ENCODE data around the gene CELA3A.
"Not testable (repeated sequence)": the region's sequence is repeated elsewhere in the genome, so short reads cannot be mapped to it uniquely, and the experiment has no call there.

The CELA3A gene, protein sequence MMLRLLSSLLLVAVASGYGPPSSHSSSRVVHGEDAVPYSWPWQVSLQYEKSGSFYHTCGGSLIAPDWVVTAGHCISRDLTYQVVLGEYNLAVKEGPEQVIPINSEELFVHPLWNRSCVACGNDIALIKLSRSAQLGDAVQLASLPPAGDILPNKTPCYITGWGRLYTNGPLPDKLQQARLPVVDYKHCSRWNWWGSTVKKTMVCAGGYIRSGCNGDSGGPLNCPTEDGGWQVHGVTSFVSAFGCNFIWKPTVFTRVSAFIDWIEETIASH

DNA sequence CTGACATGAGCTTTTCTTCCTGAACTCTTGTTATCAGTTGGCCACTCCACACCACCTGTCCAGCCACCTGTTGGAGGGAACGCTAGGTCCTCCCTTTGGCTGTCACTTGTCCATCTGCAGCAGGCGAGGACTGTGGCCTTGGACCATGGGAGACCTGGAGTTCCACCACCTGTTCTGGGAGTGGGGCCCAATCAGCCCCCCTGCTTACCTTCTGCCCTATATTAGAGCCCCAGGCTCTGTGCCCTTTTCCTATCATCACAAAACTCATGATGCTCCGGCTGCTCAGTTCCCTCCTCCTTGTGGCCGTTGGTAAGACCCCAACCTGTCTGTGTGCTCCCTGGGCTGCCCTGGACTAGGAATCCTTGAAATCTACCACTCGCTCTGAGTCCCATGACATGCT, at the start of gene CELA3A:
CELA3A (plus strand) TSS at position 249 of the 400 bp plus-strand sequence; CDS start at position 267, 18 bp downstream.
- DNase-seq (ENCODE audit: low read depth), result no peak

DNA sequence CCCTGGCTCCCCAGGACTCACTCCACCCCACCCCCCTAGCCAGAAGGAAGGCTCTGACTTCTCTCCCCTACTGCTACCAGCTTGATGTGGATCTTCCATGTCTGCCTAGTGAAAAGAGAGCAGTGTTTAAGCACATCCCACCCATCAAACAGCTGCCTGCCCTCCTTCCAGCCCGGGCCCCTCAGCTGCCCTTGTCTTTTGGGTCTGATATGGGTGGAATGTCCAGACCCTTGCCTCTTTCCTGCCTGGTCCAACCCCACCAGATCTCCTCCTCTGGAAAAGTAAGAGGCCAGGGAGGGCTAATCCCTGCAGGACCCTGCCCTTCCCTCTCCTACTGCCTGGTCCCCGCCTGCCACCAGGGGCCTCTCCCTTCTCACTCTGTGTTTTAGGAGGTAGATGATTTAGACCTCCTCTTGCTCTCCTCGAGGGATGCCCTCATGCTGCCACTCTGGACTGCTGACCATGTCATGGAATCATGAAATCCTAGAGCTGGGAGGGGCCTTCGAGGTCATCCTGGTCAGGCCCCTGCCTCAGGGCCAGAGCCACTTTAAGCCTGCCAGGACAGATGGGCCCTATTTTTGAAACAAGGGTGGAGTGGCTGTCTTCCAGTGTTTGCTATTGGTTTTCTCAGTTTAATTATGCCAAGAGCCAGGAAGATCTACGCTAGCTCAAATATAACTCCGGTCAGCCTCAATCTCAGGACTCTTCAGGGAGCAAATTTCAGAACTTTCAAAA, 48.5 kb upstream of the CELA3A start:
- no peak for DNase-seq (ENCODE audit: low read depth)

DNA sequence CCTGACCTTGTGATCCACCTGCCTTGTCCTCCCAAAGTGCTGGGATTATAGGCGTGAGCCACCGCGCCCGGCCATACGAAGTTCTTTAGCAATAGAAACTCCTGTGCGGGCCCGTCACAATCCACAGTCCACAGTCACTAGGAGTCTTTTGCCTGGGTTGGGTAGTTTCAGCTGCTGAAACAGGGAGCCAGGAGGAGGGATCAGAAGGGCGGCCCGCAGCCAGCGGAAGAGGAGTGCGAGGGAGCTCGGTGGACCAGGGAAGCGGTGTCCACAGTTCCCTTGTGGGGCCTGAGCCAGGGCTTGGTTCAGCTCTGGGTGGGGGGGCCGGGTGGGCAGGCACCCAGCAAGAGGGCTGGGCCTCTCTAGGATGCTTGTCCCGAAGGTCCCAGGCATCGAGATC, 46.4 kb upstream of the CELA3A start:
- no peak for DNase-seq (ENCODE audit: low read depth)

DNA sequence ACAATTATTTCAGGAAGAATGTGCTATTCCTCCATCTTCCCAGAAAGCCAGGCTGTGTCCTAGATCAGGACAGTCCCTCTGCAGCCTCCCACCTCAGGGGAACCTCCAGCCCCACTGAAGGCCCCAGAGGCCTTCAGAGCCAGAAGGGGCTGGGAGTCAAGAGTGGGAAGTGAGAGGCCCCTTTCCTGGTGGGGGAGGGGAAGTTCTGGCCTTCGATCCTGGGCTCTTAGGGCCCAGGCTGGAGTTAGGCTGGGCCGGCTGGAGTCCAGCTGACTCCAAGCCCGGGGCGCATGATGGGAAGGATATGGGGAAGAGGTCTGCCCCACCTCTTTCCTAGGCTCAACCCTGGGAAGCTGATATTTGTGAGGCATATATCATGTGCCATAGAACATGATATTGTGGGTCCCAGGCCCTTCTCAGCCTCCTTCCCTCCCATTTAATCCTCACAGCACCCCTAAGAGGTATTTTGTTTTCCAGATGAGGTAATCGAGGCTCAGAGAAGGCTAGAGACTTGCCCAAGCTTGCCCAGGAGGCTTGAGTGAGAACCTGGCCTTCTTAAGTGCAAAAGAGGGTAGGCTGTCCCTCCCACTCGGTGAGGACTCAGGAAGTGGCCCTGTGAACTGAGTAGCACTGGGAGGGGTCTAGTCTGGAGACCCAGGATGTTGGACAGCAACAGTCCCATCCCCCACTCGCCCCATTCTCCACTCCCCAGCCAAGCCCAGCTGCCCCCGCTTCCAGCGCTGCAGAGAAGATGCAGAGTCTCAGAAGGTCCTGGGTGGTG, 45.8 kb upstream of the CELA3A start:
- DNase-seq (ENCODE audit: low read depth), result no peak

GRCh38 chr1:21956720-21957552, 44.5 kb upstream of the CELA3A start:
- peak; percentile 68 for DNase-seq (ENCODE audit: low read depth)

DNA sequence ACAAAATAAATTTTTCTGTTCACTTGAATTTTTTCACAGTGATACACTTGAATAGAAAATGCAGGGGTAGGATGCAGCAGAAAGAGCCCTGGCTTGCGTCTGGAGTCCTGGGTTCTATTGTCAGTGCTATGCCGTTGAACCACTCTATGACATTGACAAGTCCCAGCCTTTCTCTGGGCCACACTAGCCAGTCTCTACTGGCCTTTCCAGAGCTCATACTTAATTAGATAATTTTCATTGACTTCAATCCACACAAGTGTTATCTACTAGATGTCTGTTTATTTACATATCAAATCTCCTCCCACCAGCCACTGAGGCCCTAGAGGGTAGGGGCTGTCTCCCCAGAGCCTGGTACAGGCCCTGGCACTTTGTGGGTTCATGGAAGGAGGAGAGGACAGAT, 40.1 kb upstream of the CELA3A start:
- DNase-seq (ENCODE audit: low read depth), result no peak

- no peak for DNase-seq (ENCODE audit: low read depth)
Observed at GRCh38 chr1:21961799-21962198, 39.7 kb upstream of the CELA3A start.

DNA sequence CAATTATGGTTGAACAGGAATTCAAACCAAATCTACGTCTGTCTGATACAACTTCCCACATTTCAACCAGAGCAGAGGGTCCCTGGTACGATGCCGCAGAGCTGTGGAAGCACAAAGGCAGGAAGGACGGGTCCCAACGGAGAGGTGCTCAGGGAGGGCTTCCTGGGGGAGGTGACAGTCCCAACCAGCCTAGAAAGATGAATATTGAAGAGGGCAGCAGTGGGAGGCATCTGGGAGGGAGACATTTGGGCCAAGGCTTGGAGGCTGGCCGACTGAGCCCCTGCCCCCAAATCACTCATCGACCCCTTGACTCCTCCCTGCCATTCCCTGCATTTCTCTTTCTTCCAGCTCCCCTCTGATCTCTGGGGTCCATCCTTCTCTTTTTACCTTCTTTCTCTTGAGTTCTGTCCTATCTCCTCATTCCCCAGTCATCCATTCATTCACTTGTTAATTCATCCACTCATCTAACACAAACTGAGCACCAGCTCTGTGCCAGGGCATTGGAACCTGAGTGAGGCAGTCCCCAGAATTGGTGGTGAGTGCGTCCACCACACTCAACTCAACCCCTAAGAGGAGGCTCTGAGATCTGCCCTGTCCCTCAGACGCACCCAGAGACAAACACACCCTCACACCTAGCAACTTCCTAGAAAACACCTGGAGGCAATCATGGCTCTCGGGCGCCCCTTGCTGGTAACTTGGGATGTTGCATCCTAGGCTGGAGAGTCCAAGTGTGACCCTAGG, 37.8 kb upstream of the CELA3A start:
- peak; percentile 45 for DNase-seq (ENCODE audit: low read depth)

DNA sequence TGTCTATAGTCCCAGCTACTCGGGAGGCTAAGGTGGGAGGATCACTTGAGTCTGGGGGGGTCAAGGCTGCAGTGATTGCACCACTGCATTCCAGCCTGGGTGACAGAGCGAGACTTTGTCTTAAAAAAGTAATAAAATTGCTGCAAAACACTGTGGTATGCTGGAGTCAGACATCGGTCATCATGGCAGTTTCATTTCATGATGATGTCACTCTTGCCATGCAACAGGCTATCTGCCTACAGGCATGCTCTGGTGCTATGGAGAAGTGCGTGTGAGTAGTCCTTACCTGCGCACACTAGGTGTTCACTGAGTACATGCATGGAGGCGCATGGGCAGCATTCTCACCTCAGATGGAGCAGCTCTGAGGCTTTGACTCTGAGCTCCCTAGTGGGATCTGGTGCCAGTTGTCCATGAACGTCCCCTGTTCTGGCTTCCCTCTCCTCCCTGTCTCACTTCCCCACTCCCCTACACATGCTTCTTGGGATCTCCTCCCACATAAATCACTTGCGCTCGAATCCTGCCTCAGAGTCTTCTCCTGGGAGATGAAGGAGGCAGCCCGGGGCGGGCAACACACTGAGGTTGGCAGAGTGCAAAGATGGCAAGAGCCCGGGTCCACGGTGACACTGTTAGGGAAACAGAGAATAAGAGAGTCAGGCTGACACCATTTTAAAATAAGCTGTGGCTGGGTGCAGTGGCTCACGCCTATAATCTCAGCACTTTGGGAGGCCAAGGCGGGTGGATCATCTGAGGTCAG, 35.0 kb upstream of the CELA3A start:
- peak; percentile 71 for DNase-seq (ENCODE audit: low read depth)

DNA sequence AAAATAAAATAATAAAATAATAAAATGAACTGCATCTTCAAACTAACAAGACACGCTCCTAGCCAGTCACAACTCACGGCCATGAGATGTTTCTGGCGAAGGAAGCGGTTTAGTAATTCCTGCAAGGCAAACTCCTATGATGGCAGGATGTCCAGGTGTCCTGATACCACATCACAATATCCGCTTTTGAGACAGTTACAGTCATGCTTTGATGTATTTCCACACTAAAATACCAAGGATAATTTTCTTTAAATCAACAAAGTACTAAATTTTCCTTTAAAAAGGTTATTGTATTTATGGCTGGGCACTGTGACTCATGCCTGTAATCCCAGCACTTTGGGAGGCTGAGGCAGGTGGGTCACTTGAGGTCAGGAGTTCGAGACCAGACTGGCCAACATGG, 34.2 kb upstream of the CELA3A start:
- DNase-seq (ENCODE audit: low read depth), result not testable (repeated sequence)

DNA sequence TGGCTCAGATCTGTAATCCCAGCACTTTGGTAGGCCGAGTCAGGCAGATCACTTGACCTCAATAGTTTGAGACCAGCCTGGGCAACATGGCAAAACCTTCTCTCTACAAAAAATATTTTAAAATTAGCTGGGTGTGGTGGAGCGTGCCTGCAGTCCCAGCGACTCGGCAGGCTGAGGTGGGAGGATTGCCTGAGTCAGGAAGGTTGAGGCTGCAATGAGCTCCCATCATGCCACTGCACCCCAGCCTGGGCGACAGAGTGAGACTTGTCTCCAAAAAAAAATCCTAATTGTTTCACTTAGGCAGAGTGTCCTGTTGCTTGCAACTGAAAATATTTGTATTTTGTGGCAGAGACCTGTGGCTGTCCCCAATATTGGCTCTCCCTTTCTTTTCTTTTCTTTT, 32.4 kb upstream of the CELA3A start:
- not testable (repeated sequence) for DNase-seq (ENCODE audit: low read depth)

- not testable (repeated sequence) for DNase-seq (ENCODE audit: low read depth)
Observed at GRCh38 chr1:21970523-21970922, 30.9 kb upstream of the CELA3A start.

- not testable (repeated sequence) for DNase-seq (ENCODE audit: low read depth)
Observed at GRCh38 chr1:21972973-21973441, 28.4 kb upstream of the CELA3A start.

DNA sequence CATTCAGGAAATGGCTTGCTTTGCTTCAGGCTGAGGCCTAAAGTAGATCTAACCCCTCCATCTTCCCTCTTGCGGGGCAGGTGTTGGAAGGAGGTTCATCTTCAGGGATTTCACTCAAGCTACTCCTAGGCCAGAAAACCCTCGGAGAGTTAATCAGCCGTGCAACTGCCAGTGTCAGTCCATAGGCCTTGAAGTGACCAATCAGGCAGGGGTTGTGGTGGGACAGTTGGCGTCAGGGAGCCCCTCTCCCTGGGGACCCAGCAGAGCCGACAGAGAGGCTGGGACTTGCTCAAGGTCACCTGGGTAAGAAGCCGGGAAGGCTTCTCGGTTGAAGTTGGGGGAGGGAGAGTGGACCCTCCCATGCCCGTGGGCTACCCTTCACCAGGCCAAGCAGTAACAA, 27.5 kb upstream of the CELA3A start:
- DNase-seq (ENCODE audit: low read depth), result not testable (repeated sequence)

DNA sequence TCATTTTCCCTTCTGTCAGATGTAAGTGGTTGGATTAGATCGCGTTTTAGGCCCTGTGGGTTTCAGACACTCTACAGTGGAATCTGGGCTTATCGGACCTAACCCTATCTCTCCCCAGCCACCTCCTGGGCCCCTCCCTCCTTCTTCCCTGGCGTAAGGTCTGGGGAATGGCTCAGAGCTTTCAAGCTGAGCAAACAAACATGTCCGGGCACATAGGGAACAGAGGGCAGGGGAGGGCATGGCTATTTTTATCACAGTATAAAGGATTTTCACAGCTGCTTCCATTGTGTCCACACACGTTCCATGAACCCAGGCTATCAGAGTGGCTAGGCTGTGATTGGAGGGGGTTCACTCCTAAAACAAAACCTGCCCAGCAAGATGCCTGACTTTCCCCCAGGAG, 26.8 kb upstream of the CELA3A start:
- peak; percentile 33 for DNase-seq (ENCODE audit: low read depth)

DNA sequence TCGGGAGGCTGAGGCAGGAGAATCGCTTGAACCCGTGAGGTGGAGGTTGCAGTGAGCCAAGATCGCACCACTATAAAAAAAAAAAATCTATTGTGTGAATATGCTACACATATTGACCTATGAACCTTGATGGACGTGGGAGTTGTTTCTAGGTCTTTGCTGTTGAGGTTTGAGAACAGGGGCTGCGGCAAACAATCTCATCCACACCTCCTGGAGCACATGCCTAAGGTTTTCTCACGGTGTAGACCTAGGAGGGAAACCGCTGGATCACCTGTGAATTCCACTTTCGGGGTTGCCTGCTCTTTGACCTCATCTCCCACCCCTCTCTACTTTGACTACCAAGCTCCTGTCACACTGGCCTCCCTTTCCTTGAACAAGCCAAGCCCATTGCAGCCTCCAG, 26.2 kb upstream of the CELA3A start:
- DNase-seq (ENCODE audit: low read depth), result not testable (repeated sequence)

GRCh38 chr1:21976703-21977239, 24.7 kb upstream of the CELA3A start, which contains the start of gene CELA3B:
Gene CELA3B, plus strand, starts transcription at chr1:21977022. Its CDS starts 18 bp downstream, at chr1:21977040.
- DNase-seq (ENCODE audit: low read depth), result not testable (repeated sequence)

DNA sequence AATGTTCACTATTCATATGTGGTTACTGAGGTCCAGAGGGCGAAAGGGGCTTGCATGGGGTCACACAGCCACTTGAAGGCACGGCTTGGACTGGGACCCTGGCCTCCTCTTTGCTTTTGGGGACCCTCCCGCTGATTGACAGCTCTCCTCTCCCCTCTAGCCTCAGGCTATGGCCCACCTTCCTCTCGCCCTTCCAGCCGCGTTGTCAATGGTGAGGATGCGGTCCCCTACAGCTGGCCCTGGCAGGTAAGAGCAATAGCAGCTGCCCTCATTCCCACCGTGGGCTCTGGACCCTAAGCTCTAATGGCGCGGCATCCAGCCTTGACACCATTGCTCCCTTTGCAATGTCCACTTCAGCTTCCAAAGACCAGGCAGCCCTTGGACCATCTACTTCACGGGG, 23.2 kb upstream of the CELA3A start:
- DNase-seq (ENCODE audit: low read depth), result not testable (repeated sequence)

DNA sequence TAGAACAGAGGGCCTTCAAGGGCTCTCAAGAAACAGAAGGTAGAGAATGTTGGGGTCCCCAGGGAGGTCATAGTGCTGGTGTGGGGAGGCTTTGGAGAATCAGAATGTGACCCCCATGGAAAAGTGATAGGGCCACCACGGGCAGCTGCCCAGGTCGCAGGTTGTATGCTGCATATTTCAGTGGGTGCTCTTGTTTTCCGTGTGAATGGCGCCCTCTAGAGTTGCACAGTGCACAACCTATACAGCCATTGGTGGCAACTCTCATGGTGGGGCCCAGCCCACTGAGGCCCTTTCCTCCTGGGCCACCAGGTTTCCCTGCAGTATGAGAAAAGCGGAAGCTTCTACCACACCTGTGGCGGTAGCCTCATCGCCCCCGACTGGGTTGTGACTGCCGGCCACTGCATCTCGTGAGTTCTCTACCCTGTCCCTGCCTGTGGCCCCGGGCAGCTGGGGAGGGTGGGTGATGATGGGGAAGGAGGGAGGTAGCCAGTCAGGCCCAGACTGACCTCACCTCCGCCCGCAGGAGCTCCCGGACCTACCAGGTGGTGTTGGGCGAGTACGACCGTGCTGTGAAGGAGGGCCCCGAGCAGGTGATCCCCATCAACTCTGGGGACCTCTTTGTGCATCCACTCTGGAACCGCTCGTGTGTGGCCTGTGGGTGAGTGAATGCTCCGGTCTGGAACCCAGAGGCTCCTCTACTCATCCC, 20.8 kb upstream of the CELA3A start:
- DNase-seq (ENCODE audit: low read depth), result peak; percentile 15

Measured in amniotic epithelial cell (primary cell).